T47D (cell line): ENCODE data around the gene PIN1.

Source experiments
- DNase-seq, 2 experiments: peaks; one replicate each; pipeline versions ENCODE4 v3.0.0 to v3.0.0-alpha.2; 2011 to 2012; ENCODE audit warnings: low read depth in 1 of 2, low spot score in 1 of 2
- JUND ChIP-seq: IDR thresholded peaks from 2 replicates; pipeline ENCODE4 v1.6.1; 2012; ENCODE audit warnings: low read depth
- in situ Hi-C: cut with HindIII; loops from 2 replicates; pipeline ENCODE4 v1.10.0; 2016; ENCODE audit warnings: low sequenced_read_pairs, low pct_unique_long_range_greater_than_20kb

PIN1 gene

DNA sequence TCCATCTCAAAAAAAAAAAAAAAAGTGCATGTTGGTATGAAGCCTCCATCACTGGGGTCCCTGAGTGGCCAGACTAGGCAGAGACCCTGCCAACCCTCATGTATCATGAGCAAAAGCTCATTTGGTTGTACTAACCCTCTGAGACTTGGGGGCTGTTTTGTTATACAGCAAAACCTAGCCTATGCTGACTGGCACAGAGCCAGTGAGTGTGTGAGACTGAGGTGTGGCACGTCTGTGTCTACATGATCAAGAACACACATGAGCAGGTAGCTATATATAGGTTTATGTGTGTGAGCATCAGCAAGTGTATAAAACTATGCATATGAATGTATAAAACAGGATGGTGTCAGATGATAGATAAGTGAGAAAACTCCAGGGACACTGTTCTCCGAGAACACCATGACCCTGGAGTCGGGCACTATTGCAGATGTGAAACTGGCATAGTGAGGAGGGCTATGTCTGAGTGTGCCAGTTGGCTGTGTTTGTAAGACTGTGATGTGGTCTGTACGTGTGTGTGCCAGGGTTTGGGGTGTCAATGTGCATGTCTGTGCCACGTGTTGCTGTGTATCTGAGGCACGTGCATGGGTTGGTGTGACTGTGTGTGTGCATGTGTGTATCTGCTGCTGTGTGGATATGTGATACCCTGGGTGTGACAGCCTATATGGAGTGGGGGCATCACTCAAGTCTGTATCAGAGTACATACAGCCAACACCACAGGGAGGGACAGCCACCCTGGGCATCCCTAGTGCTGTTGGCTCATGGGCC, 56.7 kb downstream of the PIN1 start:
- in situ Hi-C loops = no loop called here
- no peak for TF ChIP-seq JUND
- DNase-seq = no peak
